KMS-11 (cell line): Measurements from ENCODE around the gene PLXNB2.

Source experiments
- H2AFZ ChIP-seq: fragments of 200-600 bp; sonication (generic); 2 replicates; pipeline ENCODE4 v1.6.1; 2016; ENCODE audit warnings: antibody characterized with exemption, mixed run types, low read depth
- H3K27ac ChIP-seq: fragments of 200-600 bp; sonication (generic); 2 replicates; pipeline ENCODE4 v1.6.1; 2016; ENCODE audit warnings: mild to moderate bottlenecking, mixed run types
- H3K27me3 ChIP-seq: fragments of 200-600 bp; sonication (generic); 2 replicates; pipeline ENCODE4 v1.6.1; 2017; ENCODE audit warnings: mild to moderate bottlenecking, low read depth, mixed run types, moderate library complexity; ENCODE audit not compliant: insufficient read depth
- H3K36me3 ChIP-seq: fragments of 200-600 bp; sonication (generic); 2 replicates; pipeline ENCODE4 v1.6.1; 2017; ENCODE audit warnings: mild to moderate bottlenecking, mixed run types; ENCODE audit not compliant: insufficient read depth
- H3K4me1 ChIP-seq: fragments of 200-600 bp; sonication (generic); 2 replicates; pipeline ENCODE4 v1.6.1; 2016; ENCODE audit warnings: mild to moderate bottlenecking, low read depth, mixed run types; ENCODE audit not compliant: poor library complexity, severe bottlenecking
- H3K4me2 ChIP-seq: fragments of 200-600 bp; sonication (generic); 2 replicates; pipeline ENCODE4 v1.7.0; 2016; ENCODE audit warnings: mild to moderate bottlenecking, mixed run types
- H3K4me3 ChIP-seq: fragments of 200-600 bp; sonication (generic); IDR thresholded peaks from 2 replicates; pipeline ENCODE4 v1.6.1; 2017; ENCODE audit warnings: low read depth, low read length, mixed read lengths; ENCODE audit not compliant: insufficient read depth
- H3K79me2 ChIP-seq: fragments of 200-600 bp; sonication (generic); 2 replicates; pipeline ENCODE4 v1.6.1; 2016; ENCODE audit warnings: low read depth, mixed run types; ENCODE audit not compliant: insufficient read depth
- H3K9ac ChIP-seq: fragments of 200-600 bp; sonication (generic); 2 replicates; pipeline ENCODE4 v1.6.1; 2016; ENCODE audit warnings: mild to moderate bottlenecking, mixed run types
- H4K20me1 ChIP-seq: fragments of 200-600 bp; sonication (generic); 2 replicates; pipeline ENCODE4 v1.6.1; 2016; ENCODE audit warnings: mild to moderate bottlenecking, mixed run types; ENCODE audit not compliant: insufficient read depth
- CTCF ChIP-seq: fragments of 200-600 bp; sonication (generic); conservative IDR thresholded peaks from 2 replicates; pipeline ENCODE4 v1.6.1; 2017; ENCODE audit warnings: low read depth, mild to moderate bottlenecking, antibody characterized with exemption, low read length, moderate library complexity, mixed read lengths

Gene PLXNB2

DNA sequence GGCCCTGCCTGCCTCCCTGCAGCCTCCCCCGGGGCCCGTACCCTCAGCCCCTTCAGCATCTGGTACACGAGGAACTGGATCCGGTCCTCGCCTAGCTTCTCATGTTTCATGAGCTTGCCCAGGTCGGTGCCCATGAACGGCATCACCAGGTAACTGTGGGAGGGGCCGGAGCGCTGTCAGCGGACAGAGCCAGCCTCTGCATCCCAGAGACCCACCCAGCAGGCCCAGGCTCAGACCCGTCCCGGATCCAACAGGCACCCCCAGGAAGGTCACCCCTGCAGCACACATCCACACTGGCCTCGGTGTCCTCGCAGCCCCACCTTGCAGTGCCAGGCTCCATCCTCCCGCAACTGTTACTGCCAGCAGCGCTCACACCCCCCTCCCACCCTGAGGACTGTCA lies 50.4 kb downstream of the PLXNB2 start:
- no peak overlapping the region for H3K9ac ChIP-seq
- peaks cover 2% of the 10 kb centered on the region for H3K4me1 ChIP-seq
- no peak overlapping the region for H3K27ac ChIP-seq
- H3K79me2 ChIP-seq, result no peaks in the 10 kb centered on the region
- H2AFZ ChIP-seq, result no peak overlapping the region
- TF ChIP-seq CTCF, result no peak
- no peaks in the 10 kb centered on the region for H4K20me1 ChIP-seq
- no peak overlapping the region for H3K4me3 ChIP-seq
- H3K4me2 ChIP-seq, result no peak overlapping the region
- no peaks in the 10 kb centered on the region for H3K27me3 ChIP-seq
- no peaks in the 10 kb centered on the region for H3K36me3 ChIP-seq

DNA sequence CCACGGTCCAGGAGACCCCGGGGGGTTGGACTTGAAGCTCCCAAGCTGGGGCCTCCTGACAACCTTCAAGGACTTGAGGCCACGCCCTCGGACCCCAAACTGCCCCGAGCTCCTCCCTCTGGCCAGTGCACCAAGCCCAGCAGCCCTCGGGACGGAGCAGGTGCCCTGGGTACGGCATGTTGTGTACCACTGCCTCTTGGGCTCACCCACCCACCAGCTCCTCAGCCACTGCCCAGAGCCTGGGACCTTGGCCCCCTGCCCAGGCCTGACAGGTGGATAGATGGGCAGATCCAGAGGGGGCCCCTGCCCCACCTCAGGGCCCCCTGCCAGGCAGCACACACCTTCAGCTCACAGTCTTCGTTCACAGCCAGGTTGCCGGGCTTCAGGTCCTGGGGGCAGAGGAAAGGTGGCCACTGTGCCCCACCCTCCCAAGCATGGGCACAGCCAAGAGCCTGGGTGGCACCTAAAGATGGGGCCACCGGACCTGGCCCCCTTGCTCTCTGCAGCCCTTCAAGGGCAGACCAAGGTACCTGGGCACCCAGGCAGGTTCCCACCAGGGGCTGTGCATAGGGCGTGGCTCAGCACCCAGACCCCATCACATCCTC lies 51.1 kb downstream of the PLXNB2 start:
- H3K4me1 ChIP-seq, result no peaks in the 10 kb centered on the region
- no peaks in the 10 kb centered on the region for H3K79me2 ChIP-seq
- no peak for TF ChIP-seq CTCF
- no peaks in the 10 kb centered on the region for H3K36me3 ChIP-seq
- no peak overlapping the region for H2AFZ ChIP-seq
- no peak overlapping the region for H3K4me2 ChIP-seq
- H4K20me1 ChIP-seq, result no peaks in the 10 kb centered on the region
- H3K27ac ChIP-seq, result no peak overlapping the region
- H3K9ac ChIP-seq, result no peak overlapping the region
- no peak overlapping the region for H3K4me3 ChIP-seq
- no peaks in the 10 kb centered on the region for H3K27me3 ChIP-seq

GRCh38 chr22:50255607-50256006 lies 51.8 kb downstream of the PLXNB2 start:
- no peak for TF ChIP-seq CTCF
- Histone ChIP-seq H3K4me1 (no peaks in the 10 kb centered on the region), H2AFZ (no peak overlapping the region), H3K4me2 (no peak overlapping the region), H3K4me3 (no peak overlapping the region), H3K9ac (no peak overlapping the region), H3K79me2 (no peaks in the 10 kb centered on the region), H3K36me3 (no peaks in the 10 kb centered on the region), H3K27me3 (no peaks in the 10 kb centered on the region), H4K20me1 (no peaks in the 10 kb centered on the region), H3K27ac (no peak overlapping the region)

DNA sequence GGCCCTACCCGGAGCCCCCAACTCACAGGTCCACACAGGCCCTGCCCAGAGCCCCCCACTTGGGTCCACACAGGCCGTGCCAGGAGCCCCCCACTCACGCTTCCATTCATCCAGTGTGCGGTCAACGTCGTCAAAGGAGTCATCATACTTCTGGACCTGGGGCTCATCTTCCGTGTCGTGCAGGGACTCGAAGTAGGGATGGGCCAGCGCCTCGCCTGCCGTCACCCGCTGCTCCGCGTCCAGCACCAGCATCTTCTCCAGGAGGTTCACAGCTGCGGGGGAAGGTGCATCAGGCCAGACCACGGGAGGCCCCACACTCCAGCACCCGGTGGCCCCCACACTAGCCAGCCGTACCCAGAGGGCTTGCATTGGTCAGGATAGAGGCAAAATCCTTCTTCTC lies 52.3 kb downstream of the PLXNB2 start:
- H3K36me3 ChIP-seq, result no peaks in the 10 kb centered on the region
- no peak overlapping the region for H3K27ac ChIP-seq
- H3K9ac ChIP-seq, result no peak overlapping the region
- no peaks in the 10 kb centered on the region for H4K20me1 ChIP-seq
- H3K4me1 ChIP-seq, result no peaks in the 10 kb centered on the region
- no peaks in the 10 kb centered on the region for H3K27me3 ChIP-seq
- no peak overlapping the region for H2AFZ ChIP-seq
- no peak overlapping the region for H3K4me2 ChIP-seq
- no peak for TF ChIP-seq CTCF
- H3K4me3 ChIP-seq, result no peak overlapping the region
- H3K79me2 ChIP-seq, result no peaks in the 10 kb centered on the region
